BLaER1 treated with 17β-estradiol and CSF1 and Interleukin-3, amounts not matched to agents 10 nM and 100 nM (cell line): ENCODE data around the gene MECR.

Experiments used
- H3K27ac ChIP-seq, 11 experiments: shearing (Covaris generic); formaldehyde crosslinking; 2 replicates each; pipeline ENCODE4 v1.8.1; 2022
- H3K27me3 ChIP-seq, 11 experiments: shearing (Covaris generic); formaldehyde crosslinking; 2 replicates each; pipeline ENCODE4 v1.8.1; 2022
- H3K36me3 ChIP-seq, 11 experiments: shearing (Covaris generic); formaldehyde crosslinking; 2 replicates each; pipeline ENCODE4 v1.8.1; 2022
- H3K4me1 ChIP-seq, 10 experiments: shearing (Covaris generic); formaldehyde crosslinking; 2 replicates each; pipeline ENCODE4 v1.8.1; 2022
- H3K4me2 ChIP-seq, 11 experiments: shearing (Covaris generic); formaldehyde crosslinking; 2 replicates each; pipeline ENCODE4 v1.8.1; 2022
- H3K4me3 ChIP-seq, 10 experiments: shearing (Covaris generic); formaldehyde crosslinking; 2 replicates each; pipeline ENCODE4 v1.8.1; 2022
- H3K9ac ChIP-seq, 11 experiments: shearing (Covaris generic); formaldehyde crosslinking; 2 replicates each; pipeline ENCODE4 v1.8.1; 2022
- H3K9me3 ChIP-seq, 11 experiments: shearing (Covaris generic); formaldehyde crosslinking; replicated peaks in 1 of 11; 2 replicates each; pipeline ENCODE4 v1.8.1; 2022
- H4K20me1 ChIP-seq, 11 experiments: shearing (Covaris generic); formaldehyde crosslinking; 2 replicates each; pipeline ENCODE4 v1.8.1; 2022
- Cebpa-rat ChIP-seq, 11 experiments: shearing (Covaris generic); IDR thresholded peaks; 2 replicates each; pipeline ENCODE4 v1.8.1; 2022

The MECR gene

GRCh38 chr1:29171089-29171488, 59.6 kb downstream of the MECR start:
- TF ChIP-seq Cebpa-rat (IDR thresholded peaks at IDR 0.05): no peak
- peaks cover 32 to 88% (median 73%) of the 10 kb centered on the region in 11 experiments for H3K36me3 ChIP-seq
- H3K9ac ChIP-seq: peak overlapping the region; percentile 1 to 47 (median 28); a peak in 16 of 22 replicates
- H3K4me1 ChIP-seq: peaks cover 46 to 76% (median 66%) of the 10 kb centered on the region in 10 experiments
- H3K27me3 ChIP-seq: no peaks in the 10 kb centered on the region
- peak overlapping the region in 9 of 11 experiments; percentile 13 to 43 (median 36); a peak in 14 of 22 replicates for H3K27ac ChIP-seq
- peak overlapping the region; percentile 53 to 90 (median 71) for H3K4me2 ChIP-seq
- H3K9me3 ChIP-seq: no peaks in the 10 kb centered on the region
- H4K20me1 ChIP-seq: peaks cover 99 to 100% (median 100%) of the 10 kb centered on the region in 11 experiments
- no peak overlapping the region; a peak in 1 of 20 replicates for H3K4me3 ChIP-seq

- Histone ChIP-seq H4K20me1 (peaks cover 100% of the 10 kb centered on the region in 11 experiments), H3K27me3 (no peaks in the 10 kb centered on the region), H3K4me1 (peaks cover 46 to 76% (median 70%) of the 10 kb centered on the region in 10 experiments), H3K36me3 (peaks cover 44 to 88% (median 81%) of the 10 kb centered on the region in 11 experiments), H3K9ac (peak overlapping the region in 3 of 11 experiments; percentile 11 to 42 (median 42); a peak in 3 of 22 replicates), H3K27ac (peak overlapping the region in 2 of 11 experiments; percentile 30 to 39; a peak in 2 of 22 replicates), H3K9me3 (no peaks in the 10 kb centered on the region), H3K4me3 (0 out of 20 replicates have a peak overlapping the region, but pooled peaks of 1 of the 10 experiments have one; percentile 8), H3K4me2 (peak overlapping the region; percentile 53 to 90 (median 71))
- TF ChIP-seq Cebpa-rat (IDR thresholded peaks at IDR 0.05): no peak
These were observed 60.8 kb downstream of the MECR start for GRCh38 chr1:29169976-29170375.

GRCh38 chr1:29167904-29168303, 62.8 kb downstream of the MECR start:
- no peak overlapping the region for H3K27ac ChIP-seq
- no peaks in the 10 kb centered on the region for H3K9me3 ChIP-seq
- peaks cover 100% of the 10 kb centered on the region in 11 experiments for H4K20me1 ChIP-seq
- H3K27me3 ChIP-seq: no peaks in the 10 kb centered on the region
- H3K4me1 ChIP-seq: peaks cover 48 to 73% (median 65%) of the 10 kb centered on the region in 10 experiments
- H3K9ac ChIP-seq: no peak overlapping the region
- H3K36me3 ChIP-seq: peaks cover 59 to 88% (median 83%) of the 10 kb centered on the region in 11 experiments
- H3K4me2 ChIP-seq: peak overlapping the region in 7 of 11 experiments; percentile 20 to 73 (median 59); a peak in 12 of 22 replicates
- no peak for TF ChIP-seq Cebpa-rat (IDR thresholded peaks at IDR 0.05)
- no peak overlapping the region for H3K4me3 ChIP-seq

GRCh38 chr1:29166291-29166878, 64.3 kb downstream of the MECR start:
- Histone ChIP-seq H3K9me3 (no peaks in the 10 kb centered on the region), H3K4me1 (peaks cover 50 to 71% (median 57%) of the 10 kb centered on the region in 10 experiments), H3K4me3 (no peak overlapping the region), H3K27me3 (no peaks in the 10 kb centered on the region), H4K20me1 (peaks cover 100% of the 10 kb centered on the region in 11 experiments), H3K4me2 (peak overlapping the region in 8 of 11 experiments; percentile 10 to 73 (median 58); a peak in 14 of 22 replicates), H3K9ac (peak overlapping the region in 4 of 11 experiments; percentile 7 to 41 (median 26); a peak in 4 of 22 replicates), H3K27ac (peak overlapping the region in 2 of 11 experiments; percentile 13 to 19; a peak in 4 of 22 replicates), H3K36me3 (peaks cover 69 to 94% (median 90%) of the 10 kb centered on the region in 11 experiments)
- no peak for TF ChIP-seq Cebpa-rat (IDR thresholded peaks at IDR 0.05)

GRCh38 chr1:29164588-29164987, 66.1 kb downstream of the MECR start:
- Histone ChIP-seq H3K4me1 (peaks cover 33 to 54% (median 45%) of the 10 kb centered on the region in 10 experiments), H3K4me2 (no peak overlapping the region), H3K27ac (no peak overlapping the region), H3K4me3 (no peak overlapping the region), H4K20me1 (peaks cover 98 to 100% (median 100%) of the 10 kb centered on the region in 11 experiments), H3K36me3 (peaks cover 74 to 100% (median 98%) of the 10 kb centered on the region in 11 experiments), H3K9ac (no peak overlapping the region), H3K9me3 (no peaks in the 10 kb centered on the region), H3K27me3 (no peaks in the 10 kb centered on the region)
- TF ChIP-seq Cebpa-rat (IDR thresholded peaks at IDR 0.05): no peak

- no peaks in the 10 kb centered on the region for H3K27me3 ChIP-seq
- no peaks in the 10 kb centered on the region for H3K9me3 ChIP-seq
- TF ChIP-seq Cebpa-rat (IDR thresholded peaks at IDR 0.05): no peak
- peaks cover 17 to 45% (median 32%) of the 10 kb centered on the region in 10 experiments for H3K4me1 ChIP-seq
- H3K36me3 ChIP-seq: peaks cover 80 to 100% (median 98%) of the 10 kb centered on the region in 11 experiments
- no peak overlapping the region for H3K4me2 ChIP-seq
- H4K20me1 ChIP-seq: peaks cover 86 to 100% (median 99%) of the 10 kb centered on the region in 11 experiments
- H3K27ac ChIP-seq: no peak overlapping the region
- H3K4me3 ChIP-seq: no peak overlapping the region
- H3K9ac ChIP-seq: 0 out of 22 replicates have a peak overlapping the region, but pooled peaks of 1 of the 11 experiments have one; percentile 34
These were observed 68.1 kb downstream of the MECR start for GRCh38 chr1:29162476-29163138.

- Histone ChIP-seq H3K27me3 (no peaks in the 10 kb centered on the region), H3K4me3 (no peak overlapping the region), H3K27ac (no peak overlapping the region), H3K4me2 (no peak overlapping the region; a peak in 1 of 22 replicates), H3K36me3 (peaks cover 80 to 100% (median 98%) of the 10 kb centered on the region in 11 experiments), H3K9ac (peak overlapping the region in 1 of 11 experiments; percentile 5; a peak in 1 of 22 replicates), H3K4me1 (peaks cover 12 to 45% (median 26%) of the 10 kb centered on the region in 10 experiments), H4K20me1 (peaks cover 84 to 100% (median 99%) of the 10 kb centered on the region in 11 experiments), H3K9me3 (no peaks in the 10 kb centered on the region)
- TF ChIP-seq Cebpa-rat (IDR thresholded peaks at IDR 0.05): no peak
These were observed 68.7 kb downstream of the MECR start for GRCh38 chr1:29162025-29162424.

- Histone ChIP-seq H3K27me3 (no peaks in the 10 kb centered on the region), H3K9me3 (no peaks in the 10 kb centered on the region), H3K4me2 (peak overlapping the region in 1 of 11 experiments; percentile 30; a peak in 1 of 22 replicates), H3K36me3 (peaks cover 80 to 100% (median 98%) of the 10 kb centered on the region in 11 experiments), H4K20me1 (peaks cover 84 to 100% (median 99%) of the 10 kb centered on the region in 11 experiments), H3K9ac (no peak overlapping the region), H3K4me3 (no peak overlapping the region), H3K27ac (no peak overlapping the region), H3K4me1 (peaks cover 0 to 38% (median 11%) of the 10 kb centered on the region in 10 experiments; a peak in 16 of 20 replicates)
- TF ChIP-seq Cebpa-rat (IDR thresholded peaks at IDR 0.05): no peak
These were observed 71.0 kb downstream of the MECR start for GRCh38 chr1:29159773-29160172.

- peaks cover 87 to 100% (median 98%) of the 10 kb centered on the region in 11 experiments for H3K36me3 ChIP-seq
These were observed 73.5 kb downstream of the MECR start for GRCh38 chr1:29157269-29157601.

More at GRCh38 chr1:29157269-29157601, 73.5 kb downstream of the MECR start:
- Histone ChIP-seq H3K9ac (no peak overlapping the region), H3K4me3 (no peak overlapping the region), H4K20me1 (peaks cover 75 to 100% (median 97%) of the 10 kb centered on the region in 11 experiments), H3K4me2 (no peak overlapping the region), H3K4me1 (peaks cover 0 to 26% (median 5%) of the 10 kb centered on the region in 10 experiments; a peak in 15 of 20 replicates), H3K27me3 (no peaks in the 10 kb centered on the region), H3K27ac (no peak overlapping the region), H3K9me3 (no peaks in the 10 kb centered on the region)
- TF ChIP-seq Cebpa-rat (IDR thresholded peaks at IDR 0.05): no peak
